HT-29 (cell line): Measurements from ENCODE around the gene NUDT8. TPM values are rescaled to one million over a fixed set of nuclear protein-coding genes. Genes with fewer than 3 reads are reported as not detected.
"Not testable (repeated sequence)": the region's sequence is repeated elsewhere in the genome, so short reads cannot be mapped to it uniquely, and the experiment has no call there.

Experiments used
- DNase-seq: peaks from one replicate; pipeline ENCODE4 v3.0.0-alpha.2; 2015; ENCODE audit warnings: low spot score
- total RNA-seq: library from RNA; depleted of rRNA; stranded (reverse); fragments of >200 nt; shearing (Covaris generic); gene quantifications from 2 replicates; pipeline ENCODE4 v1.2.3, GENCODE V29; 2014

NUDT8 gene
- total RNA-seq, 1 experiment from 2014 or later, result 72.9 TPM

GRCh38 chr11:67613313-67613959, 16.3 kb downstream of the NUDT8 start:
- no peak for DNase-seq

GRCh38 chr11:67612751-67613150, 17.0 kb downstream of the NUDT8 start:
- DNase-seq, result no peak

- no peak for DNase-seq
These were observed 17.8 kb downstream of the NUDT8 start for GRCh38 chr11:67611704-67612587.

GRCh38 chr11:67611165-67611564, 18.6 kb downstream of the NUDT8 start:
- no peak for DNase-seq

- DNase-seq, result no peak
These were observed 19.4 kb downstream of the NUDT8 start for GRCh38 chr11:67610302-67610868.

GRCh38 chr11:67609316-67609715, 20.4 kb downstream of the NUDT8 start:
- DNase-seq, result no peak

GRCh38 chr11:67608486-67608885, 21.3 kb downstream of the NUDT8 start:
- DNase-seq, result no peak

- no peak for DNase-seq
These were observed 22.2 kb downstream of the NUDT8 start for GRCh38 chr11:67607507-67607906.

GRCh38 chr11:67606492-67607295, 23.0 kb downstream of the NUDT8 start, which contains the start of gene NDUFV1:
NDUFV1 (plus strand) TSS chr11:67606936; CDS start chr11:67607005, 69 bp downstream.
- peak; percentile 98 for DNase-seq

- DNase-seq, result no peak
These were observed 23.6 kb downstream of the NUDT8 start for GRCh38 chr11:67606093-67606491.

- peak; percentile 39 for DNase-seq
These were observed 24.3 kb downstream of the NUDT8 start for GRCh38 chr11:67605231-67606011.

- no peak for DNase-seq
These were observed 24.9 kb downstream of the NUDT8 start for GRCh38 chr11:67604815-67605214.

GRCh38 chr11:67604119-67604518, 25.6 kb downstream of the NUDT8 start:
- DNase-seq, result not testable (repeated sequence)

- DNase-seq, result no peak
These were observed 28.6 kb downstream of the NUDT8 start for GRCh38 chr11:67601098-67601497.

GRCh38 chr11:67600324-67601029, 29.3 kb downstream of the NUDT8 start:
- no peak for DNase-seq

GRCh38 chr11:67599149-67599548, 30.6 kb downstream of the NUDT8 start:
- no peak for DNase-seq

GRCh38 chr11:67597963-67598362, 31.8 kb downstream of the NUDT8 start:
- DNase-seq, result not testable (repeated sequence)

GRCh38 chr11:67597458-67597857, 32.3 kb downstream of the NUDT8 start:
- not testable (repeated sequence) for DNase-seq

- DNase-seq, result no peak
These were observed 32.9 kb downstream of the NUDT8 start for GRCh38 chr11:67596753-67597300.

GRCh38 chr11:67594480-67594879, 35.3 kb downstream of the NUDT8 start:
- DNase-seq, result no peak
